22Rv1 (cell line): Measurements from ENCODE around the gene POU2F3.

Source experiments
- ZFX ChIP-seq: fragments of 450-650 bp; IDR thresholded peaks from 2 replicates; pipeline ENCODE4 v1.6.1; 2017; ENCODE audit warnings: antibody characterized with exemption, borderline replicate concordance
- TF ChIP-seq, protein P1 (sequence below): fragments of 450-650 bp; IDR thresholded peaks from 2 replicates; pipeline ENCODE4 v1.5.1; 2017; ENCODE audit warnings: mild to moderate bottlenecking

DNA sequence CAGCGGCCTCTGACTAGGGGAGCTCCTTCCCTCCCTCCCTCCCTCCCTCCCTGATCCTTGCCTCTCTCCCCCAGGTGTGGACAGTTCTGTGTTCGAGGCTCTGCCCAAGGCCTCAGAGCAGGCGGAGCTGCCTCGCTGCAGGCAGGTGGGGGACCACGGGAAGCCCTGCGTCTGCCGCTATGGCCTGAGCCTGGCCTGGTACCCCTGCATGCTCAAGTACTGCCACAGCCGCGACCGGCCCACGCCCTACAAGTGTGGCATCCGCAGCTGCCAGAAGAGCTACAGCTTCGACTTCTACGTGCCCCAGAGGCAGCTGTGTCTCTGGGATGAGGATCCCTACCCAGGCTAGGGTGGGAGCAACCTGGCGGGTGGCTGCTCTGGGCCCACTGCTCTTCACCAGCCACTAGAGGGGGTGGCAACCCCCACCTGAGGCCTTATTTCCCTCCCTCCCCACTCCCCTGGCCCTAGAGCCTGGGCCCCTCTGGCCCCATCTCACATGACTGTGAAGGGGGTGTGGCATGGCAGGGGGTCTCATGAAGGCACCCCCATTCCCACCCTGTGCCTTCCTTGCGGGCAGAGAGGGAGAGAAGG, 11.1 kb upstream of the POU2F3 start:
- TF ChIP-seq, protein P1, sequence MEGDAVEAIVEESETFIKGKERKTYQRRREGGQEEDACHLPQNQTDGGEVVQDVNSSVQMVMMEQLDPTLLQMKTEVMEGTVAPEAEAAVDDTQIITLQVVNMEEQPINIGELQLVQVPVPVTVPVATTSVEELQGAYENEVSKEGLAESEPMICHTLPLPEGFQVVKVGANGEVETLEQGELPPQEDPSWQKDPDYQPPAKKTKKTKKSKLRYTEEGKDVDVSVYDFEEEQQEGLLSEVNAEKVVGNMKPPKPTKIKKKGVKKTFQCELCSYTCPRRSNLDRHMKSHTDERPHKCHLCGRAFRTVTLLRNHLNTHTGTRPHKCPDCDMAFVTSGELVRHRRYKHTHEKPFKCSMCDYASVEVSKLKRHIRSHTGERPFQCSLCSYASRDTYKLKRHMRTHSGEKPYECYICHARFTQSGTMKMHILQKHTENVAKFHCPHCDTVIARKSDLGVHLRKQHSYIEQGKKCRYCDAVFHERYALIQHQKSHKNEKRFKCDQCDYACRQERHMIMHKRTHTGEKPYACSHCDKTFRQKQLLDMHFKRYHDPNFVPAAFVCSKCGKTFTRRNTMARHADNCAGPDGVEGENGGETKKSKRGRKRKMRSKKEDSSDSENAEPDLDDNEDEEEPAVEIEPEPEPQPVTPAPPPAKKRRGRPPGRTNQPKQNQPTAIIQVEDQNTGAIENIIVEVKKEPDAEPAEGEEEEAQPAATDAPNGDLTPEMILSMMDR, result no peak
- TF ChIP-seq ZFX, result no peak
